GM21529 (cell line): ENCODE data around the gene ARFGAP1.
"Not testable (repeated sequence)": the region's sequence is repeated elsewhere in the genome, so short reads cannot be mapped to it uniquely, and the experiment has no call there.

ENCODE experiments used
- ATAC-seq: cut with Tn5 transposase; IDR thresholded peaks from one replicate; pipeline ENCODE4 v1.9.1; 2021; ENCODE audit not compliant: unreplicated experiment

The ARFGAP1 gene

DNA sequence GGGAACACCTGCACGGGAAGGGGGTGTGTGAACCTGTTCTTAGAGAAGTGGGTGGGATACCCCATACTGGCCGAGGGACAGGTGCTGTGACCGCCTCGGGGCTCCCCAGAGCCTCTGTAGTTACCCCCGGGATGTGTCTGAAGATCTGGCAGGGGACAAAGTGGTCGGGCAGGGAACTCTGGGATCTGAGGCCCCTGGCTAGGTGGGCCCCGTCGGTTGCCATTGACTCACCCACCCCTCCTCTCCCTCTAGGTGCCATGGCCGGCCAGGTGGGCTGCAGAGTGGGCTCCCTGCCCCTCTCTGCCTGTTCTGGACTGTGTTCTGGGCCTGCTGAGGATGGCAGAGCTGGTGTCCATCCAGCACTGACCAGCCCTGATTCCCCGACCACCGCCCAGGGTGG is 32.6 kb upstream of the ARFGAP1 start:
- ATAC-seq: no peak

DNA sequence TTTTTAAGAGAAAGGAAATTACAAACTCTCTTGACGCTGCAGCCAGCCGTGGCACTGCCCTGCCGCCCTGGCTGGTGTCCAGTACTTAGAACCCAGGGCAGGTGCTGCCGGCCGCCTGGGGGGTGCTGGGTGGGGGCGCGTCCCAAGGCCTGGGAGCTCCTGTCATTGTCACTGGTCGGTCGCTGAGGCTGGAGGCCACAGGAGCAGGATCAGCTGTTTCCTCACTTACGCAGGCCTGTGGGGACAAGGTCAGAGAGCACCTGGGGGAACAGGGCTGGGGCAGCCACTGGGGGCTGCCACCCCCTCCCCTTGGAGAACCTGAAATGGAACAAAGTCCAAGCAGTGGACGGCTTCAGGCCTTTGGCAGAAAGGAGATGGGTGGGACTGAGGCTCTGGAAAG is 31.3 kb upstream of the ARFGAP1 start:
- no peak for ATAC-seq

DNA sequence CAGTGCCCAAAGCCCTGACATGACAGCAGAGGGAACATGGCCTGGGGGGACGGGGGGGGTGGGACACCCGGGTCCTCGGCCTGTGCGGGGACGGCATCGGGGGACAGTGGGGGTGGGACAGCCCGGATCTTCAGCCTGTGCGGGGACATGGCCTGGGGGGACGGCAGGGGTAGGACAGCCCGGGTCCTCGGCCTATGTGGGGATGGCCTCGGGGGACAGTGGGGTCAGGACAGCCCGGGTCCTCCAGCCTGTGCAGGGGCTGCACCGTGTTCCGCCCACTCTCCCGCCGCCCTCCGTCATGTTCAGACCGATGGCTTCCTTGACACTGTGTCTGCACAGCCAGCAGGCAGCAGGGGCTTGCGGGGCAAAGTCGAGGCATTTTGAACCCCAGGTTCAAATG is 29.9 kb upstream of the ARFGAP1 start:
- ATAC-seq: no peak

DNA sequence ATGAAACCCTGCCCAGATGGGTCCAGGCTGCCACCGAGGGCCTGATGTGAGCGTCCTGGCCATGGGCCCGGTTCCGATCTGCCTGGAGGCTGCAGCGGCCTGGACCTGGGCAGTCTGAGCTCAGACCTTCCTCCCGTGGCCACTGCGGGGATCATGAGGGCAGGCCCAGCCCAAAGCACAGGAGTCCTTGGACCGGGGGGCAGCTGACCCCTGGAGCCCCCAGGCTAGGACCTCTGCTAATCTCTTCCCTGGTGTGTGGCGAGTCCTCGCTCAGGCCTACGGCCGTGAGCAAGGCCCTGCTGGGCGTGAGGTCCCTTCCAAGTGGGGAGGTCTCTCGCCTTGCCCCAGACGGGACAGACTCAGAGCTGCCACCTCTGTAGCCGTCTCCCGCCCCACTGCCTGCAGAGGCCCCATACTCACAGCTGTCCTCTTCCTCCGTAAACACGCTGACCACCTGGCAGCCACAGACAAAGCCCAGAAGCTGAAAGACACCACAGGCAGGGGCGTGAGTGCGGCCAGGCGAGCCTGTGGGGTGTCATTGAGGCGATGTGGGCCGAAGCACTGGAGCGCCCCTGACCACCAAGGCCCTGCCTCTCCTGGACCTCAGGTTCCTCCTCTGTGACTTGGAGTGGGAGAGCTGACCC is 28.9 kb upstream of the ARFGAP1 start:
- ATAC-seq: no peak

DNA sequence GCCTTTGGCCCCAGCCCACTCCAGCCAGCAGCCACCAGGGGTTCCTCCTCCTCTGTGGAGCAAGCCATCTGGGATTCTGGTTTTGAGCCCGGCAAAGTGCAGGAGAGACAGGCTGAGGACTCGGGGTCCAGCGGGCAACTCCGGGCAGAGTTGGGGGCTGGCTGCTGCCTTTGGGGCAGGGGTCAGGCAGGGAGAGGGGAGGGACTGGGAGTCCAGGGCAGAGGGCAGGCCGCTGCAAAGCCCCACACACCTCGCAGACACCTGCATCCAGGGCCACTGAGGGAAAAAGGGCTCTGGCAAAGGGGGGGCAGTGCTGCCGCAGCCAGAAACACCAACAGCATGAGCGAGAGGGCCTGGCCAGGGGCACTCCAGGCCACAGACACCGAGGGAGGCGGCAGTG is 28.1 kb upstream of the ARFGAP1 start:
- ATAC-seq: no peak

DNA sequence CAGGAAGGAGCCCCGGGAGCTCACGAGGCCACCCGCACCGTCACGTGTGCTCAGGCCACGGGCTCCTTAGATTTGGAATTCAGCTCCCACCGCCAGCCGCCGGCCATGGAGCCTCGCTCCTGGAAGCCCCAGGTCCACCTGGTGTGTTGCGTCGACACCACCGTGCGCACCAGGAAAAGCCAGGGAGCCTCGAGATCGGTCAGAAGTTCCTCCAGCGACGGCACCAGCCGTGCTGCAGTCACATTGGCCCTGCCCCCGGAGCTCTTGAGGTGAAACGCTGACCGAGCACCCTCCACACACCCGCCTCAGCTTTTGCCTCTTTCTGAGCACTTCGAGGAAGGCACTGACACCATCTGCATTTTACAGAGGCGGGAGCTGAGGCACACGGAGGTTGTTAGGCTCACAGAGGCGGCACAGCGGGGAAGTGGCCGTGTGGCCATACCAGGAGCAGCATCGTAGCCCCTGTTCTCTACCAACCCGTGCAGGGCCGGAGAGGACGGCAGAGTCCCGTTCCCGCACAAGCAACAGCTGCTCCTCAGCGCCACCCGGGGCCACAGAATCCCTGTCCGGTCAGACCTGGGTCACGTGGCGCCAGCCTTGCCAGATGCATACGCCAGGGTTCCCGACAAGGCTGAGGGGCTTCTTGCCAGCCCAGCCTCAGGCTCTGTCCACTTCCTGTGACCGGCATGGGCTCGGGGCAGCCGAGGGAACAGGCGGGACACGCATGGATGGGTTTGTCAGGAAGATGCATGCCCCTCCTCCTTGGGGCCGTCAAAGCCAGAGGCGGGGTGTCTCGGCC is 25.9 kb upstream of the ARFGAP1 start:
- ATAC-seq: no peak

DNA sequence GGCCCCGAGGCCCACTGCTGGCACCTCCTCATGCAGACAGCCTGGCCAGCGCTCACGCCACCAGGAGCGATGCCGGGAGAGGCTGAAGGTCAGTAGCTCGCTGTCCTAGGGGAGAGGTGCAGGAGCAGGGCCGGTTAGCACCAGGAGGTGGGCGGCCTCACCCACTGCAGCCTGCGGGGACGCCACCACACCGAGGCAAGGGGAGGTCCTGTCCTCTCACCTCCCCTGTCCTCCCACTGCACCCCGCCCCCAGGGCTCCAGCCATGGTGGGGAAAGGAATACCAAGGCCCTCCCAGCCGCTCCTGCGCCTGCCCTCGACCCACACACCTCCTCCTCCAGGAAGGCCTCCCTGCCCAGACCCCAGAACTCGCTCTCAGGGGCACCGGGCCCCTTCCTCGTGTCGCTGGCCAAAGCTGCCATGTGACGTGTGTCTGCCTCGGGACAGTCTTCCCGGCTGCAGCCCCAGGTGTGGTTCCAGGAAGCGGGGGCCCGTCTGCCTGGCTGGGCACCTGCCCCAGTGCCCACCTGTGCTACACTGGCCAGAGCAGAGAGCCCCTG is 24.9 kb upstream of the ARFGAP1 start:
- no peak for ATAC-seq

GRCh38 chr20:63248835-63249591 is 23.6 kb upstream of the ARFGAP1 start:
- no peak for ATAC-seq

- no peak for ATAC-seq
Measured at GRCh38 chr20:63249891-63250290, 22.7 kb upstream of the ARFGAP1 start.

GRCh38 chr20:63251350-63251749 is 21.3 kb upstream of the ARFGAP1 start:
- not testable (repeated sequence) for ATAC-seq

DNA sequence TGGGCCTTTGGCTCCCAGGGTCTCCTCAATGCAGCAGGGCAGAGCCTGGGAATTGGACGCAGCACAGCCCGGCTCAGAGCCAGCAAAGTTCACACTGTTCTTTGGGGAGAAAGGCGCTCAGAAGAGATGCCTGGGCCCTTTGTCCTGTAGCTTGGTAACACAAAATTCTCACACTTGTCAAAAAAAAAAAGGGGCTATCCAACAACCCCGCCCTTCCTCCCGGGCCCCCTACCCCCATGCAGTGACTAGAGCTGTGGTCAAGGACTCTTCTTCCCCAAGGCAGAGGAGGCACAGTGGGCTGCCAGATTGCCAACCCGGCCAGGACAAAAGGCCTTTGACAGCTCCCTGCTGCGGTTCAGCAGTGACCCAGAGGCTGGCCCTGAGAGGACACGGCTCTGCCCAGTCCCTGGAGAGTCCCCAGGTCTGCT is 20.3 kb upstream of the ARFGAP1 start:
- ATAC-seq: no peak

DNA sequence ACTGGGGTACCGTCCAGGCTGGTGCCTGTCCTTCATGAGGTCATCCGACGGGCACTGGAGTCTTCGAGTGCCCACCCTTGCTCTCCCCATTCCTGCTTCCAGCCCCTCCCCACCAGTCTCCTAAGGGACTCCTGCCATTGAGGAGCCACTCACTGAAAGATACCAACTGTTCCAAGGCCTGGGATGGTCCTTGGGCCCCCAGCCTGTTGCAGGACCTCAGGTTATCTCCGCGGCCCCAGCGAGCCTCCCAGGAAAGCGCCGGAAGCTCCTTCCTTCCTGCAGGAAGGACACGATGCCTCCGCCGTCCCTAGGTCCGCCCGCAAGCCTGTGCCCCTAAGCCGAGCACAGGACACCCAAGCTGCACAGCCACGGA is 19.6 kb upstream of the ARFGAP1 start:
- no peak for ATAC-seq

DNA sequence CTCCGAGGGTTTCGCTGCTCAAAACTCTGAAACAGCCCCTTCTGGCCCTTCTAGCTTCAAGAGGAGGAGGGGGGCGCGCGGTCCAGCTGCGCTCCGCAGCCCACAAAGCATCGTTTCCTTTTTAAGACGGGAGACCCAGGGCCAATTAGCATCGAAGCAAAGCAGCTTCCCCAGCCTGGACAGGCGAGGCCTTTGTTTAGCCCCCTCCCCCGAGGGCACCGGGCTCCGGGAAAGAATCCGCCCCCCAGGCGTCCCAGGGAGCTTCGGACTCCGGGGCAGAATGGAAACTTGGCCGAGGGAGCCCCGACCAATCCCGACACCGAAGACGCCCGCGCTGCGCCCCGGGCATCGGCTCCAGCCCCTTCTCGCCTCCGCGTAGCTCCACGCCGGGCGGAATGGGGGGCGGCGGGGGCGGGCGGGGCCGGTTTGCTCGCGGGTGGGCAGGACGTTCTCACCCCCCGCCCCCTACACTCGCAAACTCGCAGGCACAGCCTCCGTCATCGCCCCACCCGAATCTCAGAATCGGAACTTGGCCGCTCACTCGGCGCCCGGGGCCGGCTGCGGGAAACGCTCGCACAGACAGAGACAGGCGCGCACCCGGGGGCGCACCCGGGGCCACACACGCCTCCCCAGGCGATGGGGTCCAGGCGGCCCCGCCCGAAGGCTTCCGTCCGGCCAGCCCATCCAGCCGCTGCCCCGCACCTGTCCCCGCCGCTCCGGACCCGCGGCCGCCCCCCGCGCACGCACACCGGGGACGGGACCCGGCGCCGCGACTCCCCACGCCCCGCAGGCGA is 19.0 kb upstream of the ARFGAP1 start:
- no peak for ATAC-seq

GRCh38 chr20:63254232-63254605 is 18.4 kb upstream of the ARFGAP1 start, which contains the start of gene NKAIN4:
NKAIN4 (minus strand) TSS chr20:63254463; CDS start chr20:63254450, 13 bp downstream.
- ATAC-seq: no peak

DNA sequence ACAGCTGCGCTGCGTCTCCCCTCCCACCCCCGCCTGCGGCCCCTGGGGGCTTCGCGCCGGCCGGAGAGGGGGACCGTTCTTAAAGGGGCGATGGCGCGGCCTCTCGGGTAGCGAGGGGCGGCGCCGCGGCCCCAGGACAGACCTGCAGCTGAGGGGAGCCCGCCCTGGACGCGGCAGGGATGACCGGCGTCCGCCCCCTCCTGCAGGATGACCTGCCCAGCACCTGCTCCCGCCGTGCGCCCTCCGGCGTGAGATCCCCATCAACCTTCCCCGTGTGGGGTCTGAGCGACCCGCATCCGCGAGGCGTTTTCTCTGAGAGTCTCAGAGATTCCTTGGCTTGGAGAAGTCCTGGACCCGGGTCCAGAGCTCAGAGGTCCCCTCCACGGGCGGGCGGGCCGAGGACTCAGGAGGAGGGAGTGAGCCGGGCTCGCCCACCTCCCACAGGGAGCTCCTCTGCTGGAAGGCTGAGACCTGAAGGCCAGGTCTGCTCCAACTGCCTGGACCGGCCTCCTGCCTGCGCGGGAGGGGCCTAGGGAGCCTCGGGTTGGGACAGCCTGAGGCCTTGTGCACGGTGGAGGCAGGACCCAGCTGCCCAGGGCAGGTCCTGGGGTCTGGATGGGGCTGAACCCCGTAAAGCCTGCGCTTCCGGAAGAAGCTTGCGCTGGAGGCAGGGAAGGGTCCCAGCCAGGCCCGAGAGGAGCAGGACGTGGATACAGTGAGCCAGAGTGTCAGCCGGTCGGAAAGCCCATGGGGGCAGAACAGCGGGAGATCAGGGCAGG is 17.8 kb upstream of the ARFGAP1 start:
- ATAC-seq: no peak

GRCh38 chr20:63255931-63256704 is 16.5 kb upstream of the ARFGAP1 start:
- ATAC-seq: no peak

- ATAC-seq: no peak
Measured at GRCh38 chr20:63256954-63257353, 15.7 kb upstream of the ARFGAP1 start.

DNA sequence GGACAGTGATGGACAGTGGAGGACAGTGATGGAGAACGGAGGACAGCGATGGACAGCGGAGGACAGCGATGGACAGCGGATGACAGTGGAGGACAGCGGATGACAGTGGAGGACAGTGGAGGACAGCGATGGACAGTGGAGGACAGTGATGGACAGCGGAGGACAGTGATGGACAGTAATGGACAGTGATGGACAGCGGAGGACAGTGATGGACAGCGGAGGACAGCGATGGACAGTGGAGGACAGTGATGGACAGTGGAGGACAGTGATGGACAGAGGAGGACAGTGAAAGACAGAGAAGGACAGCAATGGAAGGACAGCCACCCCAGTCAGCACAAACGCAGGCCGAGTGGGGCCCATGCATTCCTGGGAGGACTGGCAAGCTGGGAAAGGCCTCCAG is 15.0 kb upstream of the ARFGAP1 start:
- ATAC-seq: no peak

DNA sequence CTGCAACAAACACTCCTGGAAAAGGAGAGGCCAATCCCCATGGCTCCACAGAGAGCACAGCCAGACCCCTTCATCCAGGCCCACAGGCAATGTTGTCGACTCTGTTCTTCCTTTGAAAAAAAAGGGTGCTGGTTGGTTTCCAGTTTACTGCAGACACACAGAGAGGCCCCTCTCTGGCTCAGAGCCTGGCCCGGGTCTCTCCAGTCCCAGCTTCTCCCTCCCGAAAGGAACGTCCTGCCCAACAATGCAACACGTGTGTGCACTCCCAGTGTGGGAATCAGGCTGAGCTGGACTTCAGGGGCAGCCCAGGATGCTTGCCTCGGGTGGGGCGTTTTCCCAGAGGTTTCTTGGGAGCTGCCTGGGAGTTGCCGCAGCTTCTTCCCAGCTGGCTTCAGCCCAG is 13.8 kb upstream of the ARFGAP1 start:
- no peak for ATAC-seq
